Measurements from ENCODE around the gene TCEA3. TPM values are rescaled to one million over a fixed set of nuclear protein-coding genes. Genes with fewer than 3 reads are reported as not detected.

TCEA3 gene
- total RNA-seq, 1 donor from 2014 or later: 6.6 TPM

GRCh38 chr1:23469372-23469982 lies 44.9 kb upstream of the TCEA3 start:
- Histone ChIP-seq H3K27me3 (ENCODE audit: control insufficient read depth, insufficient read depth, low read length) (no peaks in the 10 kb centered on the region), H3K36me3 (ENCODE audit: control insufficient read depth, insufficient read depth, low read length) (no peaks in the 10 kb centered on the region), H3K4me3 (ENCODE audit: low read depth, low read length) (no peak overlapping the region)
- DNase-seq (ENCODE audit: low read depth) (no peak), FAIRE-seq (no peak)
- TF ChIP-seq, protein P1, sequence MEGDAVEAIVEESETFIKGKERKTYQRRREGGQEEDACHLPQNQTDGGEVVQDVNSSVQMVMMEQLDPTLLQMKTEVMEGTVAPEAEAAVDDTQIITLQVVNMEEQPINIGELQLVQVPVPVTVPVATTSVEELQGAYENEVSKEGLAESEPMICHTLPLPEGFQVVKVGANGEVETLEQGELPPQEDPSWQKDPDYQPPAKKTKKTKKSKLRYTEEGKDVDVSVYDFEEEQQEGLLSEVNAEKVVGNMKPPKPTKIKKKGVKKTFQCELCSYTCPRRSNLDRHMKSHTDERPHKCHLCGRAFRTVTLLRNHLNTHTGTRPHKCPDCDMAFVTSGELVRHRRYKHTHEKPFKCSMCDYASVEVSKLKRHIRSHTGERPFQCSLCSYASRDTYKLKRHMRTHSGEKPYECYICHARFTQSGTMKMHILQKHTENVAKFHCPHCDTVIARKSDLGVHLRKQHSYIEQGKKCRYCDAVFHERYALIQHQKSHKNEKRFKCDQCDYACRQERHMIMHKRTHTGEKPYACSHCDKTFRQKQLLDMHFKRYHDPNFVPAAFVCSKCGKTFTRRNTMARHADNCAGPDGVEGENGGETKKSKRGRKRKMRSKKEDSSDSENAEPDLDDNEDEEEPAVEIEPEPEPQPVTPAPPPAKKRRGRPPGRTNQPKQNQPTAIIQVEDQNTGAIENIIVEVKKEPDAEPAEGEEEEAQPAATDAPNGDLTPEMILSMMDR (IDR thresholded peaks at IDR 0.05; ENCODE audit: insufficient read depth, low read length, severe bottlenecking): no peak

GRCh38 chr1:23466423-23466989 lies 42.0 kb upstream of the TCEA3 start:
- no peak for FAIRE-seq
- TF ChIP-seq, protein P1 (IDR thresholded peaks at IDR 0.05; ENCODE audit: insufficient read depth, low read length, severe bottlenecking): no peak

DNA sequence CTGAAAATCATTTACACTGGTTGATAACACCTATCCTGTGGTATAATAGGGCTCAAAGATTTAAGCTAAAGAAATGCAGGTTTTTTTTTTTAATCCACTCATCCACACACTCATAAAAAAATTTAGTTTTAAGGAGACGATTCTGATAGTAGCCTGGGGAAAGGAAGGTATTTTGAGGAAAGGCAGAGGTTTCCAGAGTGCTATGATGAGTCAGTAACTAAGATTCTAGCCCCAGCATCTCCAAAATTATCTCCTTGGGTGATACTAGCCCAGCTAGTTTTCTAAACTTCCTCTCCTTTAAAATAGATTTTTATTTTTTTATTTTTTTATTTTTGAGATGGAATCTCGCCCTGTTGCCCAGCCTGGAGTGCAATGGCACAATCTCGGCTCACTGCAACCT lies 38.7 kb upstream of the TCEA3 start:
- Histone ChIP-seq H3K4me3 (ENCODE audit: low read depth, low read length) (no peak overlapping the region), H3K27me3 (ENCODE audit: control insufficient read depth, insufficient read depth, low read length) (no peaks in the 10 kb centered on the region), H3K36me3 (ENCODE audit: control insufficient read depth, insufficient read depth, low read length) (no peaks in the 10 kb centered on the region)
- TF ChIP-seq, protein P1 (IDR thresholded peaks at IDR 0.05; ENCODE audit: insufficient read depth, low read length, severe bottlenecking): no peak
- DNase-seq (ENCODE audit: low read depth) (no peak), FAIRE-seq (no peak)

More at GRCh38 chr1:23466423-23466989, 42.0 kb upstream of the TCEA3 start:
- Histone ChIP-seq H3K36me3 (ENCODE audit: control insufficient read depth, insufficient read depth, low read length) (no peaks in the 10 kb centered on the region), H3K4me3 (ENCODE audit: low read depth, low read length) (no peak overlapping the region), H3K27me3 (ENCODE audit: control insufficient read depth, insufficient read depth, low read length) (no peaks in the 10 kb centered on the region)
- DNase-seq (ENCODE audit: low read depth): no peak

GRCh38 chr1:23462766-23463165 lies 38.2 kb upstream of the TCEA3 start:
- H3K36me3 ChIP-seq (ENCODE audit: control insufficient read depth, insufficient read depth, low read length): no peaks in the 10 kb centered on the region
- no peaks in the 10 kb centered on the region for H3K27me3 ChIP-seq (ENCODE audit: control insufficient read depth, insufficient read depth, low read length)
- DNase-seq (ENCODE audit: low read depth) (no peak), FAIRE-seq (no peak)
- TF ChIP-seq, protein P1 (IDR thresholded peaks at IDR 0.05; ENCODE audit: insufficient read depth, low read length, severe bottlenecking): no peak
- no peak overlapping the region for H3K4me3 ChIP-seq (ENCODE audit: low read depth, low read length)

GRCh38 chr1:23461050-23461449 lies 36.5 kb upstream of the TCEA3 start:
- FAIRE-seq: no peak
- TF ChIP-seq, protein P1 (IDR thresholded peaks at IDR 0.05; ENCODE audit: insufficient read depth, low read length, severe bottlenecking): no peak

DNA sequence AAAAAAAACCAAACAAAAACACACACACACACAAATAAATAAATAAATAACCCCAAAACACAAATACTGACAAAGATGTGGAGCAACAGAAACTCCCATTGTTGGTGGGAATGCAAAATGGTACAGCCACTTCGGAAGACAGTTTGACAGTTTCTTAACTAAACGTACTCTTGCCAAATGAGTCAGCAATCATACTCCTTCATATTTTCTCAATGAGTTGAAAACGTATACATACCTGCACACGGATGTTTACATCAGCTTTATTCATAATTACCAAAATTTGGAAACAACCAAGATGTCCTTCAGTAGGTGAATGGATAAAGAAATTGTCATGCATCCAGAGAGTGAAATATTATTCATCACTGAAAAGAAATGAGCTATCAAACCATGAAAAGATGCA lies 36.0 kb upstream of the TCEA3 start:
- TF ChIP-seq, protein P1 (IDR thresholded peaks at IDR 0.05; ENCODE audit: insufficient read depth, low read length, severe bottlenecking): no peak
- H3K36me3 ChIP-seq (ENCODE audit: control insufficient read depth, insufficient read depth, low read length): no peaks in the 10 kb centered on the region
- no peak overlapping the region for H3K4me3 ChIP-seq (ENCODE audit: low read depth, low read length)
- H3K27me3 ChIP-seq (ENCODE audit: control insufficient read depth, insufficient read depth, low read length): no peaks in the 10 kb centered on the region
- FAIRE-seq (no peak), DNase-seq (ENCODE audit: low read depth) (peak; percentile 84)

More at GRCh38 chr1:23461050-23461449, 36.5 kb upstream of the TCEA3 start:
- Histone ChIP-seq H3K36me3 (ENCODE audit: control insufficient read depth, insufficient read depth, low read length) (no peaks in the 10 kb centered on the region), H3K4me3 (ENCODE audit: low read depth, low read length) (no peak overlapping the region), H3K27me3 (ENCODE audit: control insufficient read depth, insufficient read depth, low read length) (no peaks in the 10 kb centered on the region)
- no peak for DNase-seq (ENCODE audit: low read depth)
